GM19324 (cell line): ENCODE results near the gene DCPS.
"Not testable (repeated sequence)": the region's sequence is repeated elsewhere in the genome, so short reads cannot be mapped to it uniquely, and the experiment has no call there.

Experiments used
- ATAC-seq: cut with Tn5 transposase; IDR thresholded peaks from one replicate; pipeline ENCODE4 v1.9.1; 2021; ENCODE audit warnings: mild to moderate bottlenecking, moderate library complexity; ENCODE audit not compliant: unreplicated experiment, low FRiP score

Gene DCPS

DNA sequence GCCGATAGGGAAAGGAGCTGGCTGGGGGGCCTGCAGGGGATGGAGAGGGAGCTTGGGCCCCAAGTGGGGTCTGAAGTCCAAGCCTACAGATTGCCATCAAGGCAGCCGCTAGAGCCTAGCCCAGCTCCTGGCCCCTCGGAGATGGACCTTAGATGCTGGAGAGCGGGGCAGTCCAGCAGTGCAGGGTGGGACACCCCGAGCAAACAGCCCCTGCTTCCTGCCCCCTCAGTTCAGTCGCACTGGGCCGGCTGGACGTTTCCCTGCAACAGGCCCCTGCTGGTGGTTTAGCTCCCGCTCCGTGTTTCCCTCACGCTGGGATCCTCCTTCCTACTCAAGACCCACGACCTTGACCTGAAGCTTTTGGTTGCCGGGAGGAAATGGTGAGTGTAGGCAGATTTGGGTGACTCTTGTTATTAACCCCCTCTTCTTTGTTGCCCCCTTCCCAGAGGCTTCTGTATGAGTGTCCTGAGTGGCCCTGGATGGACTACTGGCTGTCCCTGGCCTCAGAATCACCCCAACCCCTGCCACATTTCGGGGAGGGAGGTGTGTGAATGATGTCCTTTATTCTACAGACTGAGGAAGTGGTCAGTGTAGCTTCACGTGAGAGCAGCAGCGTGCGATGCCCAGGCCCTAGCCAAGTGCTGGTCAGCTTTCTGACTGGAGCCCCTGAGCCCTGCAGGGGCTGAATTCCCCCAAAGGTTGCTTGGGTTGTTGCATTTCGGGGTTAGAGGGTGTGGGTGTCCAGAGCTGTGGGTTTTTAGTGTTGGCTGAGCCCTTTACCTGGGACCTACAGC lies 54.3 kb downstream of the DCPS start:
- ATAC-seq: no peak

DNA sequence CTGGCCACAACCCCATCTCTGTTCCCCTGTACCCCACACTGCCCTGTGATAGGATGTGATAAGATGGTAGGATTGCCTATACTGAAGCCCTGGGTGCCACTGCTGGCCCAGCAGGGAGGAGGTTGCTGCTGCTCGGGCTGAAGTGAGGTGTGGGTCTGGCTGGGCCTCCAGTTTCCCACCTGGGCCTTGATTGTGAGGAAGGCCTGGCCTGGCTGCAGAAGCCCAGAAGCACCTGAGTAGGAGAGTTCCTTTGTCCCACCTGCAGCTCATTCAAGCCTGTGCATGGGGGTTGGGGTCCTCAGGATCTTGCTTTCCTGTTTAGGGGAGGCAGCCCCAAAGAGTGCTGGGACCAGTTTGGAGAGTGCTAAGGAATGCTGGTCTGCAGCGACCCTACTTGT lies 54.9 kb downstream of the DCPS start:
- no peak for ATAC-seq

DNA sequence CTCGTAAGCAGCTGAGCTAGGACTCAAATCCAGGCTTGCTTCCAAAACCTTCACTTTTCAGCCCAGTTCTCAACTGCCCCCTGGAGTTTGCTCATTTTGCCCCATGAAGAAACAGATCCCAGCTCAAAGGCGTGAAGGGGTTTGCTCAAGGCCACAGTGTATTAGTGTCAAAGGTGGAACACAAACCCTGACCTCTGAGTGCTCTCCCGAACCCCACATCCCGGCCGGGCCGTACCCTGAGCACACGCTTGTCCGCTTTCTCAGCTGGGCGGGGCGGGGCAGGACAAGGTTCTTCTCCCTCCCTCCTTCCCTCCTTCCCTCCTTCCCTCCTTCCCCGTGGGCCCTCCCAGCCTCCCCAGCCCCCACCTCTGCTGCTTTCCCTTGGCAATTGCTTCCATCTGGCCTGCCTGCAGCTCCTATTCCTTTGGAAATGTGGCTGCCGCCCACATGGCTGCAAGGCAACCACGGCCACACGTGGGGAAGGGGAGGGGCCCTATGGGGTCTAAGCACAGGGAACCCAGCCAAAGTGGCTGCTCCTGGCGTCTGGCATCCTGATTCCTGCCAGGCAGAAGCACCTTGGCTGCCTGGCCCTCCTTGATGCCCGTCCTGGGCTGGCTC lies 55.7 kb downstream of the DCPS start:
- no peak for ATAC-seq

DNA sequence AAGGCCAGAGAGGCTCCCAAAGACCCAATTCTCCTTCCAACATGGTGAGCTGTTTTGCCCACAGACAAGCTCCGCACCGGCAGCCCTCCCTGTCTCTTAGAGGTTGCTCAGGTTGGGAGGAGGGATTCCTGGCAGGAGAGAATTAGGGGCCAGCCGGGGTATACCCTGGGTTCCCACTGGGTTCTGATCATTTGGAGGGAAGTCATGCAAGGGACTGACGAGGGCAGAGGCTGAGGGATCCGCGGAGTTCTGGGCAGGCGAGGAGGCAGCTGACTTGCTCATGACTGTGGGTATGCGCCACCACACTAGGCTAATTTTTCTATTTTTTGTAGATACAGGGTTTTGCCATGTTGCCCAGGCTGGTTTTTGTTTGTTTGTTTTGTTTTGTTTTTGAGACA lies 56.2 kb downstream of the DCPS start:
- no peak for ATAC-seq

DNA sequence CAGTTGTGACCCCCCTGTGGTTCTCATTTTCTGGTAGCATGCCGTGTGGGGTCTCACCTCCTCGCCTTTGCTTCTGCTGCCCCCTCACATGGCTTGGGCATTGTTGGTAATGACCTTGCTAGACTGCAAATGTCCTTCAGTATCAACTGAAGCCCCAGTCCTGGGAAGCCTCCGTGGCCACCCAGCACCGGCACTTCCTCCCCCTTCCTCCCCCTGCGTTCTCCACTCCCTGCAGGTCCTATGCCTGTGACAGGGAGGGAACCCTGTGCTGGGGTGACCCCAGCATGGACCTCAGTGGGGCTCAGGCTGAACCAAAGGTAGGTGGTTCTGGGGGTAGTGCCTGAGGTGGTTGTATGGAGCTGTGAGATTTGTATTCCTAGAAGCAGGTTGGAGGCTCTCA lies 57.5 kb downstream of the DCPS start:
- ATAC-seq: no peak

DNA sequence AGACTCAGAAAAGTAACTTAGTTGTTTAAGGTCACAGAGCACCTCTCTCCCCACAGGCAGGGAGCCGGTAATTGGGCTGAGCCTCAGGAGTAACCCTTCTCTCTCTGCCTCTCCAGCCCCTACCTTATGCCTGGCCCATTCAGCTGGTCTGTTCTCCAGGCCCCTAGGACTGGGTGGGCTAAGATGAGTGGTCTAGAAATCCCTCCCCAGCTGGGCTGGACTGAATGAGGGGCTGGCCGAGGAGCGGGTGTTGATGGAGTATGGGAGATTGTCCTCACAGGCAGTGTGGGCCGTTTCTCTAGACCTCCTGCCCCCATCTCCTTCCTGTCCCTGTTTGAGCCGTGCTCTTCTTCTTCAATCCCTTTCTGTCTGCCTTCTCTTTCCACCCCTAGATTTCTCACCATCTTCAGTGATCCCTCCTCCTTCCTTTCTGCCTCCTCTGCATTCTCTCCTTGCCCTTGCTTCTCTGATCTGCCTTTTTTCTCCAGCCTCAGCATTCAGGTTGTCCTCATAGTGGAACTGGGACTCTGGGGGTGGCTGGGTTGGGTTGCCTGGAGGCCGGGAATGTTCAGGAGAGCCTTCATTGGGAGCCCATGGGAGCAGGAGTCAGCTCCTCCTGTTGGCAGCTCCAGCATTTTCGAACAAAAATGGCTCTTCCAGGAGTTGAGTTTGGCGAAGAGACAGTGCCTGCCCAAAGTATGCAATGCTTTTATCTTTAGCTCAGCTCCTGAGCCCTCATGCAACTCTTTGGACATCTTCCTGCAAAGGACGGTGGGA lies 59.2 kb downstream of the DCPS start:
- ATAC-seq: no peak

DNA sequence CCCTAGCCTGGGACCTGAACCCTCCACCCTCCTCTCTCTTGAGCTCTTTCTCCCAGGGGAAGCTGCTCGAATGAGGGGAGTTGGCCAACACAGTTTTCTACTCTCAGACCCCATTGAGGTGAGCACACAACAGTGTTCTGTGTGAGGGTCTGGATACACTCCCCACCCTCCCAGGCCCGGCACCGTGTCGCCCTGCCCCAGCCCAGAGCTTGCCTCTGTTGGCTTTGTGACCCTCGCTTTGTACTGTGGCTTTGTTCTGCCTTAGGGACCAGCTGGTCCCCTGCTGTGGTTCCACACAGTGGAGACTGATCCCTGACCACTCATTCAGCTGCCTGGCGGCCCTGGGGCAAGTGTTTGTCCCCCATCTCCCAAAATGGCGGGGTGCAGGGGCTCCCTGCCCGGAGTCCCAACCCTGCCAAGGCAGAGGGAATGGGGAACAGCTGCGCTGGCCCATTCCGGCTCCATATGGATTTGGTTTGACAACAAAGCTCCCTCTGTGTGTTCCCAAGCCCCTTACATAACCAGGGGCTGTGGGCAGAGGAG lies 59.9 kb downstream of the DCPS start:
- ATAC-seq: no peak

DNA sequence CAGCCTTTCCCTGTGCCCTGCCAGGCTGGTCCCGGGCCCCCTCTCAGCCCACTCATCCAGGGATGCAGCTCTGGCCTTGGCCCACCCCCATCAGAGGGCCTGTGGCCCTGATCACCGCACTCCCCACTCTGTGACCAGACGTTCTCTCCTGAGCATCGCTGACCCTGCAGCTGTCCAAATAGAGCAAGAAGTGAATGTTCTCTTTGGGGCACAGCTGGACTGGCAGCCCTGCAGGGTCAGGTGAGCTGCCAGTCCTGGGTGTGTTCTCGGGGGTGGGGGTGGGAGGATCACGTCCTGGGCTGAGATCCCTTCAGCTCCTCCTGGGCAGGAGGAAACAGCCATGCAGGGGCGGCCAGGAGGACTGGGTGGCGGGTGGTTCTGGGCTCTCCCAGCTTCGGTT lies 60.9 kb downstream of the DCPS start:
- not testable (repeated sequence) for ATAC-seq

DNA sequence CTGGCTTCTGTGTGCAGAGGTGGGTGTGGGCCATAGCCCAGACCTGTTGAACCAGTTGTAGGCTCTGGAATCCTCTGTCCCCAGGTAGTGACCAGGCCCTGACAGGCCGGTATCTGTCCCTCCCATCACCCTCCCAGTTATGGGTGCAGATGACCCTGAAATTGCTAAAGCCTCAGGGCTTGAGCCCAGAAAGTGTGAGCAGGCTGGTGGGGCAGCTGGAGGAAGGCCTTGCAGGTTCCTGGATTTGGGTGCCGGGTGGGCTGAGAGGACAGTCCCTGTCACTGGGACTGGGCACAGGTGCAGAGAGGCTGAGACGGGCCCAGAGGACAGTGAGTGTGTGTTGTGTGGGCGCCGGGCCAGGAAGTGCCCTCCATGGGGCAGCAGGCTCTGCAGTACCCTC lies 61.6 kb downstream of the DCPS start:
- not testable (repeated sequence) for ATAC-seq

DNA sequence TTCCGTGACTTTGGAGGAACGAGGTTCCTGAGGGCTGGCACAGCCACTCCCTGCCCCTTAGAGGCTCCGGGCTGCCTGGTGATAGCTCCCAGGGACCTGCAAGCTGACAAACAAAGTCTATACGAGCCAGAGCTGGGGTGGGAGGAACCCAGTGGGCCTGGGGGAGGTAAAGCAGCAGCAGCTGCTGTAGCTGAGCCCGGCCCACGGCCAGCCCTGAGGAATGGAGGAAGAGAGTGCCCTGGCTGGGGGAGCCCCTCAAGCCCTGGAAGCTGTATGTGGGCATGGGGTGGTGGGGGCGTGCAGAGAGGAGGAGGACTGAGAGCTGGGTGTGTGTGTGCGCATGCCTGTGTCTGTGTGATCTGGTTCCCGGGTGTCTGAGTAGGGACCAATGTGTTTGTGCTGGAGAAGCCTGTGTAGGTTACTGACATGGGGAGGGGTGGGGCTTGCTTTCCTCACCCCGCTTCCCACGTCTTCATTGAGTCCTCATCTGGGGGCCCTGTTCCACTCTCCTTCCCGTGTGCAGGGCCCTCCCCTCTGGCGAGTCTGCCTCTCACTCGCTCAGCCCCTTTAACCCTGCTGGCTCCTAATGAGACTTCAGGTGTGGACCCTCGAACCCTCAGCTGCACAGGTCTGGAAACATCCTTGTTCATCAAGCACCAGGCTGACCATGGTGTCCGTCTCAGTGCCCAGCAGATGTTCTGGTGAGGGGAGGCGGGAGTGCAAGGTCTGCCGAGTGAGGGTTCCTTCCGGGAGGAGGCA lies 62.4 kb downstream of the DCPS start:
- no peak for ATAC-seq

DNA sequence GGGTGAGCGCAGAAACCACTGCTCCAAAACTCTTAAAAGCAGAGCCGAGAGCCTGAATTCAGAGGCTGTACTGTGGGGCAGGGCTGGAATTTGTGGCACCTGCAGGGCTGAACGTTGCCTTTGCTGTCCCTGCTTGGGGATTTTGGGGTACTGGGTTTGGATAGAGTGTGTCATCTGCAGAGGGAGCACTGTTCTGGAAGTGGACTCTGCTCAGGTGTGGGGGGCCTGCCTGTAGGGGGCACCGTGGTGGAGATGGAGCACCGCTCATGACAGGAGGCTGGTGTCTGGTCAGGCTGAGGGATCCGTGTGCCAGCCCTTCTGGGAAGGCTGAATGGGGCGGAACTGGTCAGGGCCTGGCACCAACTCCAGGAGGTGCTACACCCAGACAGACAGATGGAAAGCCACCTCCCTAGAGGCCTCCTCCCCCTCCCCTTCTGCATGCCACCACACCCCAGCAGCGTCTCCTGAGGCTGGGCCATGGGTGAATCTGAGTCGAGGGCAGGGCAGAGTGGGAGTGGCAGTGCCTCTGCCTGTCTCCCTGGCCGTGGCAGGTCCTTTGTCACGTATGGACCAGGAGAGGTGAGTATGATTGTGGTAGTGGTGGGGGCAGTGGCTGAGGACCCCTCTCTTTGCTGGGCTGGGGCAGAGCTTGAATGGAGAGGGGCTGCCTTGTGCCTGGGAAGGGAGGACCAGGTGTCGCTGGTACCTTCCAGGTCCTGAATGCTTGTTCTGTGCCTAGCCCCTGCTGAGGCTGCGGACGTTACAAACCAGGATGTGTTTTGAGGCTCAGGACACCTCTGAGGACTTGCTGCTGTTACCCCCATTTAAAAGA lies 63.2 kb downstream of the DCPS start:
- ATAC-seq: not testable (repeated sequence)

DNA sequence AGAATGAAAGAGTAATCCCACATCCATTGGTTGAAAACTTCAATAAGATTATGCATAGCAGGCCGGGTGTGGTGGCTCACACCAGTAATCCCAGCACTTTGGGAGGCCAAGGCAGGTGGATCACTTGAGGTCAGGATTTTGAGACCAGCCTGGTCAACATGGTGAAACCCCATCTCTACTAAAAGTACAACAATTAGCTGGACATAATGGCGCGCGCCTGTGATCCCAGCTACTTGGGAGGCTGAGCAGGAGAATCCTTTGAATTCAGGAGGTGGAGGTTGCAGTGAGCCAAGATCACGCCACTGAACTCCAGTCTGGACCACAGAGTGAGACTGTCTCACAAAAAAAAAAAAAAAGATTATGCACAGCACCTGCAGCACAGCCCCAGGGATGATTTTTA lies 63.9 kb downstream of the DCPS start:
- ATAC-seq: not testable (repeated sequence)

DNA sequence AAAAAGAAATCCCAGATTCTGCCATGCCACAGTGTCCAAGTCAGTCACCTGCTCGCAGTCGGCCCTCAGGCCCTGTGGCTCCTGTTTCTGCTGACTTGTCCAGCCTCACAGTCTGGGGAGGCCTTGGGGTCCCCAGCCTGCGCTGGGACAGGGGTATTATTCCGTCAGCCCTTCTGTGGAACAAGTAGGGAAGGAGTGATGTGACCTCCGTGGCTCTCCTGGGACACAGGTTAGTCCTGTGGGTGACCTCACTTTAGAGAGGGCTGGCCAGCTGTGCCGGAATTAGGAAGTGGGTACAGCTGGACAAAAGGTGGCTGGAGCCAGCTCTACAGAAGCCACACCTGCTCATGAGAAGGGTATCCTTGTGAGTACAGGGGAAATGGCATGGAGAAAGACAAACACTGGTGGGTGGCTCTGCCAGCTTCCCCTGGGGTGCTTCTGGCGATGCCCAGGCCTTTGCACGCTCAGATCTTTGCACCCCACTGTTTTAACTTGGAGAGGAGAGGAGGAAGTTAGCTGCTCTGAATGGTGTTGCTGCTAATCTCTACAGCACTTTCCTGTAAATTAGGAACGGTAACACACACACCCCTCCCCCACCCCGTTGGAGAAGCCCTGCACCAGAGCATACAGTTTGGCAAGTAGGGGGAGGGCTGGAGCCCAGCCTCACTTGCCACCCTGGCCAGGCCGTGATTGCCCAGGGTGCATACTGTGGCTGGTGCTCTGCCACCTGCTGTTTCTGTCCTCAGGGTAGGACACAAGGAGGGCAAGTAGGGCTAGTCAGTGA lies 64.7 kb downstream of the DCPS start:
- ATAC-seq: not testable (repeated sequence)

DNA sequence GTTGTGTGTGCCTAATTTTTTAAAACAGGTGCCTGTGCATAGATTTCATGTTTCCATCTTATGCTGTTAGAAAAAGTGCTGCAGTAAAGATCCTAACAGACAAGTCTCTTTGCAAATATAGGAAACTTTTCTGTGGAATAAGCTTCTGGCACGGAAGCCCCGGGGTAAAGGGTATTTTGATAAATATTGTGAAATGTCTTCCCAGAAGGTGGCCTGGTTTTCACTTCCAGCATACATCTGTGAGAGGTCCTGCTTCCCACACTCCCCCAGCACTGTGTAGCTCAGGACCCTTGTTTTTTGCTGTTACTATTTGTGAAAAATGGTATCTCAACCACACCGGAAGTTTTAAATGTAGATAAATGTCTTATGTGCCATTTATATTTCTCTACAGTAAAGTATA lies 66.2 kb downstream of the DCPS start:
- ATAC-seq: no peak

DNA sequence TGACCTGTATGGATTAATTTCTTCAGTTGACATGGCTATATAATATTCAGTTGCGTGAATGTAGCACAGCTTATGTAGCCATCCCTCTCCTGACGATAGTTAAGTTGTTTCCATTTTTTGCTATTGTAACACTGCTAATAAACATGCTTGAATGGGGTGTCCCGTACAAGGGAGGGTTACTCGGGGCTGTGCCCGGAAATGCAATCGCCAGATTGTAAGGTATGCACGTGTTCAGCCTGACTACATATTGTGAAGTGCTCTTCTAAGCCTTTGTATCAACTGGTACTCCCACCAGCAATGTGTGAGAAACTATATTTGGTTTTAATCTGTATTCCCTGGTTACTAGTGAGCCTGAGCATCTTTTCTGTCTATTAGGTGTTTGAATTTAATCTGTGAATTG lies 67.7 kb downstream of the DCPS start:
- ATAC-seq: no peak

DNA sequence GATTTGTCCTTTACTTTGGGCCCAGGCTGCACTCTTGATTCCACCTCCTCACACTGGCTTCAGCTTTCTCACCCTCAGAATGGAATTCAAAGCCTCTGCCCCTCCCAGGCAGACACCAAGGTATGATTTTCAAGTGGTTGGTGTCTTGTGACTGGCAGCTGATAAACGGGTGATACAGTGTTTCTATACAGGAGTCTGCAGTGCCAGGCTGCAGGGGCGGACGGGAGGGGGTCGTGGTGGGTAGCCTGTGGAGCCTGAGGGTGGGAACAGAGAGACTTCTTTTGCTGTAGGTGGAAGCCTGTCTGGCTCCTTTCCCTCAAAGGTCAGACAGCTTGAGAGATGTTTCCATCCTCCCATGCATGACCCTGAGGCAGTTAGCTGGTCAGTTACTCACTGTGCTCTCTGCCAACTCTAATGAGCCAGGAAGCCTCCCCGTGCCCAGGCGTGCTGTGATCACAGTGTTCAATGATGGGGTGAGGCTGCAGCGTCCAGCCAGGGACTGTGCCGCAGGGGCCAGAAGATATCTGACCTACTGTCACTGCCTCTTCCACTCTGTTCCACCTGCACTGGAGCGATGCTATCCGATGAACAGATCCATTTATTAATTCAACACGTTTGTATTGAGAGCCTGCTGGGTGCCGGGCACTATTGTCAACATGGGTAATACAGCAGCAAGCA lies 69.7 kb downstream of the DCPS start:
- not testable (repeated sequence) for ATAC-seq

DNA sequence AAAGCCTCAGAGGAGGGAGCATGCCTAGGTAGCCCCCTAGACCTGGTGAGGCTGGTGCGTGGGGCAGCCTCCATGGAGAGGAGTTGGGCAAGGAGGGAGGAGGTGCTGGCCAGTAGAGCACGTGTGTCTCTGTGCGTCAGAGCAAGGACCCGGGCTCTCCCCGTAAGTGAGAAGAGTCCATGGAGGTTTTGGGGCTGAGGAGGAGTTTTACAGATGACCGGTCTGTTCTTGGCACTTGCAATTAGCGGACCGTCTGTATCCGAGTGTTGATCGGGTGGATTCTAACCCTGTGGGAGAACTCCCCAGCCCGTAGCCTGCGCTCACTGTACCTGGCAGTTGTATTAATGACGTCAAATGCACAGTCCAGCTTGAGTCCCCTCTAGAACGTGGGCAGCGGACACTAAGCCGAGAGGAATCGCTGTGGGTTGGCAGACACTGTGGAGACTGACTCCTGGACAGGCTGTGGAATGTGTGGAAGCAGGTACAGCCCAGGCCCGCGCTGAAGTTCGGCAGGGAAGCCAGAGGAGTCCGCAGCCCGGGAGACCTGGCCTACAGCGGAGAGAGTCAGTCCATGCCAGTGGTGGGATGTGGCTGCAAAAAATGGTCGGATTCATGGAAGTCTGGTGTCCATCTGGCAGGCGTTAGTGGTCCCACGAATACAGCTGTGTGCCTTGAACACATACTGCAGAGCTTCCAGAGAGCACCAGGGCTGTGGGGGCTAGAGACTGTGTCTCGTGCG lies 70.9 kb downstream of the DCPS start:
- ATAC-seq: not testable (repeated sequence)

DNA sequence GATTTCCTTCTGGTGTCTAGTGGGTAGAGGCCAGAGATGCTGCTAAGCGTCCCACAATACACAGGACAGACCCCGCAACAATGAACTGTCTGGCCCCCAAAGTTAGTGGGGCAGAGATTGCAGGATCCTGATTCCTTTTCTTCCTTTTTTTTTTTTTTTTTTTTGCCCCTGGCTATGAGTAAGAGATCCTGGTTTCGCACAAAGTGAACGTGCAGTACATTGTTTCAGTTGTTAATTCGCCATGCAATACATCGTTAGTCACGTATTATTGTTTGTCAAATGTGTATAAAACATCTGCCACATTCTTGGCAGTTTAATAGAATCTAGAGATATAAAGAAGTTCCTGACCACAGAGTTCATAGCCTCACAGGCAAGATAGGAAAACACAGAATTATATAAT lies 71.9 kb downstream of the DCPS start:
- ATAC-seq: no peak
